GM12874 (cell line): ENCODE measurements around the gene ATG2B.

Experiments
- TF ChIP-seq, protein P1 (sequence below): IDR thresholded peaks from 2 replicates; pipeline ENCODE4 v1.5.1; 2011; ENCODE audit warnings: low read depth, mild to moderate bottlenecking, control low read depth, low read length, moderate library complexity; ENCODE audit not compliant: insufficient read depth

The ATG2B gene

DNA sequence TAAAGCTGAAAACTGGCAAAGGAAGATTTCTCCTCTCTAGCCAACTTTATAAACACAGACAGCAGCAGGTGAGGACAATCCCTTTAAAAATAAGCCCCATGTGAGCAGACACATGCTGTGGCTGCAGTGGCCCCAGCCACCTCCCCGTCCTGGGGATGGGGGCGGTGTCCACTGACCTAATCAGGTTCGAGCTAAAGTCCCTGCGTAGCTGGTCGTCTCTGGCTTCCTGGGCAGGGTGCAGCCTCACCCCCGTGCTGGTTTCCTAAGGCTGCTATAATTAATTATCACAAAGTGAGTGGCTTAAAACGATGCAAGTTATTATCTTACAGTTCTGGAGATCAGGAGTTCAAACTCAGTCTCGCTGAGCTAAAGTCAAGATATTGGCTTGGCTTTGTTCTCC lies 106.1 kb downstream of the ATG2B start:
- TF ChIP-seq, protein P1, sequence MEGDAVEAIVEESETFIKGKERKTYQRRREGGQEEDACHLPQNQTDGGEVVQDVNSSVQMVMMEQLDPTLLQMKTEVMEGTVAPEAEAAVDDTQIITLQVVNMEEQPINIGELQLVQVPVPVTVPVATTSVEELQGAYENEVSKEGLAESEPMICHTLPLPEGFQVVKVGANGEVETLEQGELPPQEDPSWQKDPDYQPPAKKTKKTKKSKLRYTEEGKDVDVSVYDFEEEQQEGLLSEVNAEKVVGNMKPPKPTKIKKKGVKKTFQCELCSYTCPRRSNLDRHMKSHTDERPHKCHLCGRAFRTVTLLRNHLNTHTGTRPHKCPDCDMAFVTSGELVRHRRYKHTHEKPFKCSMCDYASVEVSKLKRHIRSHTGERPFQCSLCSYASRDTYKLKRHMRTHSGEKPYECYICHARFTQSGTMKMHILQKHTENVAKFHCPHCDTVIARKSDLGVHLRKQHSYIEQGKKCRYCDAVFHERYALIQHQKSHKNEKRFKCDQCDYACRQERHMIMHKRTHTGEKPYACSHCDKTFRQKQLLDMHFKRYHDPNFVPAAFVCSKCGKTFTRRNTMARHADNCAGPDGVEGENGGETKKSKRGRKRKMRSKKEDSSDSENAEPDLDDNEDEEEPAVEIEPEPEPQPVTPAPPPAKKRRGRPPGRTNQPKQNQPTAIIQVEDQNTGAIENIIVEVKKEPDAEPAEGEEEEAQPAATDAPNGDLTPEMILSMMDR: no peak

DNA sequence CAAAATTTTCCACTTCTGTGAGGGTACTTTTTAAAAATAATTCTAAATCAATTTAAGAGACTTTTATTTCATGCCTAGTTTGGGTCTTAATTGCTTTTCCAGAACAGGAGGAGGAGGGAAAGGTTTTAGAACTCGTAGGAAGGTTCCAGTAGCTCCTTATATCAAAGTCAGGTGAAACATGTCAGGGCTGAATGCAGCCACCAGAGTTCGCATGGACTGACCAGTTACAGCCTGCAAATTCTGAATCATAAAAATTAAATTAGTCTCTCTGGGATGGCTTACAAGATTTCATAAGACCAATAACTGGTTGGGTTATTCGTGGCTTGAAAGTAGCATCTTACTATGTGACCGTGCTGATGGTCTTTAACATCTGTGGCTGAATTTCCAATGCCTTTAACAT lies 106.7 kb downstream of the ATG2B start:
- TF ChIP-seq, protein P1: no peak

DNA sequence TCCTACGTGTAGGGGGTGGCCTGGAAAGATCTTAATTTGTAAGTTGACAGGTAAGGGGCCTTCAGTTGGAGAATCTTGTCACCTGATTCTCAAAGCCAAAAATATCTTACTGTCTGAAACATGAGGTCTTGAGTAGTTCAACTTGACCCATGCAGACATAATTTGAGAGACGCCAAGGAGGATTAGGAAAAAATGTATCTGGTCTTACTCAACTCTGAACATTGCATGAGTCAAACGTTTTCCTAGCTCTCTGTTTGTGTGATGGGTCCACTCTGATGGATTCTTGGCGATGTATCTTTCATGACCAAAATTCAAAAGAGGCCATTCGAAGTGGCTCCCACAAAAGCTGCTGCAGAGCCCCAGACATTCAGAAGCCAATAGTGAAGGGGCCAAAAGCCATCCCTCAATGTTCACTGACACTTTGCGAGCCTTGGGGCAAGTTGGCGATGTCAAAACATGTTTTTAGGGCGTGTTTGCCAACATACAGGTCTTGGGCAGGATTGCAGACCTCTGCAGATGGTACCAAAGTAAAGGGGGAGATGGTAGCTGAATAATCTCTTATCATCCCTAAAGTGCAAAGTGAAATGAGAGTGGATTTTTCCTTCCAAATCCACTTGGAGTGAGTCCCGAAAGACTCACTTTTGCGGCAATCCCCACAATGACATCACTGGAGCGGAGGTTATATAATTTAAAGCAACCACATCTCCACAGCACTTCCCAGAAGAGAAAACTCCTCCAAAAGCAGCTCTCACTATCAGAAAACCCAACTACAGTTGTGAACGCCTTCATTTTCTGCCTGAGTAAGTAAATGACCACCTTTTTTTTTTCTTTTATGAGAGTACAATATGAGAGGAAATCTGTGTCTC lies 107.4 kb downstream of the ATG2B start, which contains the start of gene BDKRB1:
Gene BDKRB1, plus strand, starts transcription at position 710 of the 866 bp plus-strand sequence. CDS start 7,473 bp downstream, outside the sequence.
- TF ChIP-seq, protein P1: no peak

DNA sequence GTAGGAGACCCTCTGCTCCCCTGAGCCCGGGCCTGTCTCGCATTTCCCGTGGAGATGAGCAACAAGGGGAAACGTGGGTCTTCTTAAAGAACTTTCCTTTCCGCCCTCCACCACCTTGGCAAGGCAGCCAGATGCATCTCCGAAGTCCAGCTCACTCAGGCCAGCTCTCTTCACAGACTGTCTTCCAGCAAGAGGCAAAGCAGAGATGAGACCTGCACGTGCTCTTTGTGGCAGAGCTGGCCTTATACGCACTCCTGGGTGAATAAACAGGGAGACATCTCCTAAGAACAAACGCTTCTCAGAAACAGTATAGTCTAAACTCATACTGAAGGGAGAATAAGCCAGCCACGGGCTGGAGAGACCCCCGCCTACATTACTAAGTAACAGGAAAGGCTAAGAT lies 108.5 kb downstream of the ATG2B start:
- TF ChIP-seq, protein P1: no peak

DNA sequence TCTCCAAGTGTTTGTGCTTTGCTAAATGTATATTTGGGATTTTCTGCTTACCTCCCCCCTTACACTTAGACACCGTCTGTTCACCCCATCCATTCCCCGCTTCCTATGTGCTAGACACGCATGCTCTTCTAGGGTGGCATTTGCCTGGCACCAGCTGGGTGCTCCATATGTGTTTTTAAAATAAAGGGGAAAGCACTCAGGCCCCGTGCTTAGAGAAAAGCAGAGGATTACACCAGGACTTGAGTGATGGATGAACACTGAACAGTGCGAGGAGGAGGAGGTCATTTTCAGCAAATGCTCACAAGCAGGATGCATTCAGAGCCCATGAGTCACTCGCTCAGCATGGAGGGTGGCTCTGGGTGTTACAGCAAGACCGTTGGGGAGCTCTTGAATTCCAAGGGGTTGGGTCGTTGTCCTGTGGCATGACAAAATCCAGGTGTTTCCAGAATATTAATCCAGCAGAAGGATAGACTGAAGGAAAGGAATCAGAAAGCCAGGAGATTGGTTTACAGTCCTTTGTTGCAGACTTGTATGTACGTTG lies 110.1 kb downstream of the ATG2B start:
- TF ChIP-seq, protein P1: no peak

DNA sequence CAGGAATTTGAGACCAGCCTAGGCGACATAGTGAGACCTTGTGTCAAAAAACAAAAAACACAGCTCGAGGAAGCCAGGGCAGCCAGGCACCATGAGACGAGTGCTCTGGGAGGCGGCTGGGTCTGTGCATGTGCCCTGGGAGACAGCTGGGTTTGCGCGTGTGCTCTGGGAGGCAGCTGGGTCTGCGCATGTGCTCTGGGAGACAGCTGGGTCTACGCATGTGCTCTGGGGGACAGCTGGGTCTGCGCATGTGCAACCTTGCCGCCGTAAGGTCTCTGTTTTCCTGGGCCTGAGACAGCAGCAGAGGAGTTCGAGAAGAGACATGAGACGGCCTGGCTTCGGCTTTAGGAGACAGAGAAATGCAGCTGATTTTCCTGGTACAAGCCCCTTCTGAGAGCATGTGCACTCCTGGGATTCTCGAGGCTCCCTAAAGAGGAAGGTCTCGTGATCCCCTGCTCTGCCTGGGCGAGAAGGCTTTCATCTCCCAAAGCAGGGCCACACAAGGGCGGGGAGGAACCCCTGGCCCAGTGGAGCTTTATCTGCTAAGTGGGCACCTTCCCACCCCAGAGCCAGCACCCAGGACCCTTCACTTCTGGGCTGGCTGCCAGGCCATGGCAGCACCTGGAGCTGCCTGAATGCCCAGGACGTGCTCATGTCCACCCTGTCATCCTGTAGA lies 110.7 kb downstream of the ATG2B start:
- TF ChIP-seq, protein P1: no peak

DNA sequence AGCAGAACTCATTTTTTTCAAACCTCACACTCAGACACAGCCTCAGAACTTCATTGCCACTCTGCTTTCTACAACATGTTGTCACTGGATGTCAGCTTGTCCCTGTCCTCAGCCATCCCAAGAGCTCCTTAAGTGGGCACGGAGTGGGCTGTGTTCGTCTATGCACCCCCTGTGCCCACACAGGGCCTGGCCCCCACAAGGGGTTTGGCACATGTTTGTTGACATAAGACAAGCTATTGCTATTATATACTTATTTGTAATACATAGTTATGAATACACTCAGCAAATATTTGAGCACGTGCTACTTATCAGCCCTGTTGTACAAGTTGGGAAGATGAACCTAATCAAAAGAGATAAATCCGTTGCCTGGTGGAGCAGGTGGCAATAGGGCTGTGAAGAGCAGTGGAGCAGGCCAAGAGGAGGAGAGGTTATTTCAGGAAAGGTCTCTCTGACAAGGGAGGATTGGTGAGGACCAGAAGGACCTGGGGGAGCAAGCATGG lies 111.4 kb downstream of the ATG2B start:
- TF ChIP-seq, protein P1: no peak
